RWPE1 (cell line): Measurements from ENCODE around the gene CHMP6.

Experiments
- CTCF ChIA-PET: fragments of 350-600 bp; sonication (Branson Sonifier 250); formaldehyde crosslinking; extraction: SDS; loops from one replicate; lab custom pipeline; 2021; lab: Yijun Ruan, JAX
- POLR2A ChIA-PET: fragments of 400-600 bp; formaldehyde crosslinking; extraction: SDS; loops from one replicate; lab custom pipeline; 2020; ENCODE audit warnings: antibody characterized with exemption; ENCODE audit not compliant: low non-redundant PET; lab: Yijun Ruan, JAX
- DNase-seq: peaks from one replicate; pipeline ENCODE4 v3.0.0; 2012; ENCODE audit warnings: low spot score
- H3K27ac ChIP-seq: fragments of 450-650 bp; 2 replicates; pipeline ENCODE4 v1.5.1; 2017
- CTCF ChIP-seq: fragments of 450-650 bp; conservative IDR thresholded peaks from 2 replicates; pipeline ENCODE4 v1.5.1; 2017; ENCODE audit warnings: low read depth, mild to moderate bottlenecking

The CHMP6 gene

DNA sequence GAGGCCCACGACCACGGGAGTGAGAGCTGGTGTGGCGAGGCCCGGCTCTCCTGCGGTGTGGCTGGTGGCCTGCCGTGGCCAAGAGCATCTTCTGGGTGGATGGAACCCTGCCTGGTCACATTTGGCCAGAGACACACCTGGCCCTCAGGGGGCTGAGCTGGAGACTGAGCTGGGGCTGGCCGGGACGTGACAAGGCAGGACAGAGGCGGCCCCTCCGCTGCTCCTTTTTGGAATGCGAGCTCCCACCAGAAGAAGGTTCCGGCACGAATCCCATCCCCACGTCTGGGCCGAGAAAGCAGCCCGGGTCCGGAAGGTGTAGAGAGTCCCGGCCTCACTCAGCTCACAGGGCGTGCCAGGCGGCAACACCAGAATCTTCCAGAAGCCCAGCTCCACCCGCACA lies 26.0 kb upstream of the CHMP6 start:
- DNase-seq: no peak
- CTCF ChIA-PET: no interaction called here
- no peak for TF ChIP-seq CTCF
- POLR2A ChIA-PET: no interaction called here
- peak overlapping the region; percentile 19; the same call in 1 of the 2 replicates for H3K27ac ChIP-seq

- no peak for DNase-seq
- POLR2A ChIA-PET: no interaction called here
- CTCF ChIA-PET: no interaction called here
- TF ChIP-seq CTCF: no peak
- H3K27ac ChIP-seq: peak overlapping the region; percentile 36
Observed at GRCh38 chr17:80967404-80967872, 24.2 kb upstream of the CHMP6 start.

DNA sequence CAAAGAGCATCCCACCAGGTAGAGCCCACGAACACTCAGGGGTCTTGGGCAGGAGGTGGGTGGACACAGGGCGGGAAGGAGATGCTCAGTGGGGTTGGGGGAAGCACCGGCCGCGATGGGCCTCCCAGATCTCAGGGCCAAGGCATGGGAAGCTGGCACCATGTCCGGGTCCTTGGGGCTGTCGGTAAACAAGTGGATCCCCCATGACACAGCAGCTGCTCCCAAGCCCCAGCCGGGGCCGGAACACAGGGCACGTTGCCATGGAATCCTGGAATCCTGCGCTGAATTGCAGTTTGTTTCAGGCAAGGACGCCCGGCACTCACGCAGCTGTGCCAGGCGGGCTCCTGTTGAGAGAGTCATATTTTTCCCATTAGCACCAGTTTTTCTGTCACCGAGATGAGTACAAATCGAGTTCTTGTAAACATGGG lies 23.0 kb upstream of the CHMP6 start:
- peak overlapping the region; percentile 36 for H3K27ac ChIP-seq
- CTCF ChIA-PET: no interaction called here
- DNase-seq: no peak
- POLR2A ChIA-PET: no interaction called here
- no peak for TF ChIP-seq CTCF

DNA sequence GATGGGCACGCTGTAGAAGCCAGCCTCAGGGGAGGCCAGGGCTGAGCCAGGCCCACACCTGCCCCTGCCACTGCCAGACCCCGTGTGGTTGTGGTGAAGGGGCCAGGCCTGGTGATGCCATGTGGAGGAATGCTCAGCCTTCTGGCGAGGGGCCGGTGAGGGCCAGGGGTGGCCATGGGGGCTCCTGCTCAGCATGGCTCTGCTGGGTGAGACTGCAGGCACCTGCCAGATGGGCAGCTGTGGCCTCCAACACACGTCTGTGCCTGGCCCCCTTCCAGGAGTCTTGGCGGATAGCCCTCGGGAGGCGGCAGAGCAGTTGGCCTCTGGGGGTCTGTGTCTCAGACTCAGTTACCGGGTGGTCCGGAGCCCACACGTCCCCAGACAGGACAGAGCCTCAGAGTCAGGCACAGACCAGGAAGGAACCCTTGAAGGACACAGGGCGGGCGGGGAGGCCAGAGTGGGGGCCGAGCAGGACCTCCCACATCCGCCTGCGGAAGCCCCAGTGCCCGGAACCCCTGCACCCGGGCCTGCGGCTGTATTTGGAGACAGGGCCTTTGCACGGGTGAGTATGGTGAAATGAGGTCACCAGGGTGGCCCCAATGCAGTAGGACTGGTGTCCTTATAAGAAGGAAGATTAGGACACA lies 22.5 kb upstream of the CHMP6 start:
- ChIA-PET POLR2A (no interaction called here), CTCF (interaction anchor here (0.5 to 0.6 kb wide), 3 partner anchors 271 to 491 kb away, joined by 3 read pairs; no protein-coding TSS in a partner anchor)
- H3K27ac ChIP-seq: peak overlapping the region; percentile 36
- DNase-seq: no peak
- TF ChIP-seq CTCF: no peak

DNA sequence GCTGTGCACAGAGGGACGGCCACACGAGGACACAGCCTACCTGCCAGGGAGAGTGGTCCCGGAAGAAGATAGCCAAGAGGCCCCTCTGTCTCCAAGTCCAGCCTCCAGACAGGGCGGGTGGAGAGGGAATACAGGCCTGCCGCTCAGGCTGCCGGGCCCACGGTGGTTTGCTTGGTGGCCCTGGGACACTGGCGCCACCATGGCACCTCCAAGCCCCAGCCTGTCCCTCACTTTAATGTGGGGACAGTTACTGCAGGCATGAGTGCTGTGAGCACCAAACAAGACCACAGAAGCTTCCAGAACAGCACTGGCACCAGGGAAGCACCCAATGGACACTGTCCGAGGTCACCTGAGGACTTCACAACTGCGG lies 22.0 kb upstream of the CHMP6 start:
- no peak for TF ChIP-seq CTCF
- DNase-seq: no peak
- CTCF ChIA-PET: interaction anchor here (0.5 to 0.6 kb wide), 3 partner anchors 271 to 492 kb away, joined by 3 read pairs; no protein-coding TSS in a partner anchor
- POLR2A ChIA-PET: no interaction called here
- H3K27ac ChIP-seq: no peak overlapping the region

- no peak overlapping the region for H3K27ac ChIP-seq
- CTCF ChIA-PET: interaction anchor here (0.5 to 1.0 kb wide), 4 partner anchors 16 to 492 kb away, joined by 3 to 4 read pairs (median 3); no protein-coding TSS in a partner anchor
- peak; percentile 47 for DNase-seq
- POLR2A ChIA-PET: no interaction called here
- peak; percentile 65 for TF ChIP-seq CTCF
Observed at GRCh38 chr17:80970044-80970761, 21.4 kb upstream of the CHMP6 start.
